Measurements from ENCODE around the gene SYT13. TPM values are rescaled to one million over a fixed set of nuclear protein-coding genes. Genes with fewer than 3 reads are reported as not detected.

Gene SYT13
- total and polyA plus RNA-seq, 9 donors = 0.13 to 1.0 (median 0.43) TPM; not detected in 4

GRCh38 chr11:45324459-45324858, 38.3 kb upstream of the SYT13 start:
- no peaks in the 10 kb centered on the region for H3K36me3 ChIP-seq

GRCh38 chr11:45323601-45324249, 37.6 kb upstream of the SYT13 start:
- DNase-seq = no peak
- no peak for TF ChIP-seq CTCF (IDR thresholded peaks at IDR 0.05)
- TF ChIP-seq EP300 (IDR thresholded peaks at IDR 0.05) = no peak
- TF ChIP-seq POLR2A (IDR thresholded peaks at IDR 0.05) = no peak

More at GRCh38 chr11:45324459-45324858, 38.3 kb upstream of the SYT13 start:
- Histone ChIP-seq H3K27ac (no peak overlapping the region), H3K9me3 (no peaks in the 10 kb centered on the region), H3K4me1 (ENCODE audit: insufficient read depth) (no peaks in the 10 kb centered on the region), H3K4me3 (no peak overlapping the region), H3K27me3 (no peaks in the 10 kb centered on the region)
- intact Hi-C loops (cut with DNase I) = no loop called here
- no peak for DNase-seq
- 61 to 77% (median 61%) methylated on average over 6 of the region's 6 CpGs for WGBS, 3 donors
- TF ChIP-seq EP300 (IDR thresholded peaks at IDR 0.05) = no peak
- TF ChIP-seq CTCF (IDR thresholded peaks at IDR 0.05) = no peak
- TF ChIP-seq POLR2A (IDR thresholded peaks at IDR 0.05) = no peak

GRCh38 chr11:45322891-45323600, 36.9 kb upstream of the SYT13 start:
- no peak for TF ChIP-seq POLR2A (IDR thresholded peaks at IDR 0.05)
- TF ChIP-seq CTCF (IDR thresholded peaks at IDR 0.05) = no peak
- no peak for TF ChIP-seq EP300 (IDR thresholded peaks at IDR 0.05)
- H3K36me3 ChIP-seq = no peaks in the 10 kb centered on the region
- intact Hi-C loops (cut with DNase I) = no loop called here
- H3K4me1 ChIP-seq (ENCODE audit: insufficient read depth) = no peaks in the 10 kb centered on the region
- DNase-seq = no peak
- H3K4me3 ChIP-seq = no peak overlapping the region
- no peak overlapping the region for H3K27ac ChIP-seq
- H3K27me3 ChIP-seq = no peaks in the 10 kb centered on the region
- H3K9me3 ChIP-seq = no peaks in the 10 kb centered on the region
- 64 to 69% (median 65%) methylated on average over 7 of the region's 7 CpGs for WGBS, 3 donors

More at GRCh38 chr11:45323601-45324249, 37.6 kb upstream of the SYT13 start:
- H3K27me3 ChIP-seq = no peaks in the 10 kb centered on the region
- intact Hi-C loops (cut with DNase I) = no loop called here
- no peaks in the 10 kb centered on the region for H3K4me1 ChIP-seq (ENCODE audit: insufficient read depth)
- H3K9me3 ChIP-seq = no peaks in the 10 kb centered on the region
- H3K27ac ChIP-seq = no peak overlapping the region
- WGBS, 3 donors = 78 to 83% (median 82%) methylated on average over 8 of the region's 8 CpGs
- H3K4me3 ChIP-seq = no peak overlapping the region
- H3K36me3 ChIP-seq = no peaks in the 10 kb centered on the region

- 73 to 80% (median 80%) methylated on average over 8 of the region's 8 CpGs for WGBS, 3 donors
- no peaks in the 10 kb centered on the region for H3K27me3 ChIP-seq
- no peak overlapping the region for H3K27ac ChIP-seq
- DNase-seq = no peak
- H3K4me3 ChIP-seq = no peak overlapping the region
- H3K36me3 ChIP-seq = no peaks in the 10 kb centered on the region
- H3K9me3 ChIP-seq = no peaks in the 10 kb centered on the region
- intact Hi-C loops (cut with DNase I) = no loop called here
- TF ChIP-seq EP300 (IDR thresholded peaks at IDR 0.05) (no peak), CTCF (IDR thresholded peaks at IDR 0.05) (no peak), POLR2A (IDR thresholded peaks at IDR 0.05) (no peak)
- H3K4me1 ChIP-seq (ENCODE audit: insufficient read depth) = no peaks in the 10 kb centered on the region
These were observed 36.1 kb upstream of the SYT13 start for GRCh38 chr11:45322111-45322705.
